Measurements from ENCODE around the gene SEC61B. TPM values are rescaled to one million over a fixed set of nuclear protein-coding genes. Genes with fewer than 3 reads are reported as not detected.

SEC61B gene
- total and polyA plus RNA-seq, 4 experiments from 2014 or later = 101 to 532 (median 248) TPM

- DNase-seq = no peak
- intact Hi-C loops (cut with micrococcal nuclease) = no loop called here
- peaks cover 3% of the 10 kb centered on the region in 2 donors for H3K36me3 Mint-ChIP-seq
- Histone ChIP-seq H3K4me1 (ENCODE audit: insufficient read depth, low read length) (peaks cover 12% of the 10 kb centered on the region), H3K9me3 (ENCODE audit: control insufficient read depth in 1 of 2, low read length in 2 of 2) (no peaks in the 10 kb centered on the region), H3K36me3 (ENCODE audit: insufficient read depth, low read length) (no peaks in the 10 kb centered on the region), H3K4me3 (ENCODE audit: low read length in 2 of 2) (no peak overlapping the region), H3K27ac (ENCODE audit: low read depth, low read length) (no peak overlapping the region), H3K27me3 (ENCODE audit: insufficient read depth, low read length) (no peaks in the 10 kb centered on the region)
- H3K27ac Mint-ChIP-seq = no peak overlapping the region
- peaks cover 6 to 16% (median 10%) of the 10 kb centered on the region in 4 donors for H3K4me1 Mint-ChIP-seq
- no peaks in the 10 kb centered on the region for H3K27me3 Mint-ChIP-seq
- H3K9me3 Mint-ChIP-seq = peaks cover 0 to 2% (median 0%) of the 10 kb centered on the region in 8 donors
- ChIA-PET POLR2A (ENCODE audit: partially characterized antibody) (interaction anchor here (0.7 kb wide), 1 partner anchor 9 kb away, joined by 3 read pairs; no protein-coding TSS in a partner anchor), CTCF (ENCODE audit: partially characterized antibody) (no interaction called here)
- no peak overlapping the region for H3K4me3 Mint-ChIP-seq
Measured at GRCh38 chr9:99249619-99250018, 27.5 kb downstream of the SEC61B start.

- Mint-ChIP-seq H3K4me3 (no peak overlapping the region), H3K36me3 (peaks cover 3% of the 10 kb centered on the region in 2 donors), H3K9me3 (peaks cover 0 to 2% (median 0%) of the 10 kb centered on the region in 8 donors), H3K4me1 (peaks cover 6 to 19% (median 12%) of the 10 kb centered on the region in 4 donors), H3K27me3 (no peaks in the 10 kb centered on the region), H3K27ac (no peak overlapping the region)
- H3K4me1 ChIP-seq (ENCODE audit: insufficient read depth, low read length) = peaks cover 12% of the 10 kb centered on the region
- DNase-seq = no peak
- no peaks in the 10 kb centered on the region for H3K36me3 ChIP-seq (ENCODE audit: insufficient read depth, low read length)
- ChIA-PET CTCF (ENCODE audit: partially characterized antibody) (no interaction called here), POLR2A (ENCODE audit: partially characterized antibody) (no interaction called here)
- no peaks in the 10 kb centered on the region for H3K27me3 ChIP-seq (ENCODE audit: insufficient read depth, low read length)
- H3K9me3 ChIP-seq (ENCODE audit: control insufficient read depth in 1 of 2, low read length in 2 of 2) = no peaks in the 10 kb centered on the region
- H3K27ac ChIP-seq (ENCODE audit: low read depth, low read length) = no peak overlapping the region
- no peak overlapping the region for H3K4me3 ChIP-seq (ENCODE audit: low read length in 2 of 2)
- intact Hi-C loops (cut with micrococcal nuclease) = no loop called here
Measured at GRCh38 chr9:99251157-99251556, 29.1 kb downstream of the SEC61B start.

DNA sequence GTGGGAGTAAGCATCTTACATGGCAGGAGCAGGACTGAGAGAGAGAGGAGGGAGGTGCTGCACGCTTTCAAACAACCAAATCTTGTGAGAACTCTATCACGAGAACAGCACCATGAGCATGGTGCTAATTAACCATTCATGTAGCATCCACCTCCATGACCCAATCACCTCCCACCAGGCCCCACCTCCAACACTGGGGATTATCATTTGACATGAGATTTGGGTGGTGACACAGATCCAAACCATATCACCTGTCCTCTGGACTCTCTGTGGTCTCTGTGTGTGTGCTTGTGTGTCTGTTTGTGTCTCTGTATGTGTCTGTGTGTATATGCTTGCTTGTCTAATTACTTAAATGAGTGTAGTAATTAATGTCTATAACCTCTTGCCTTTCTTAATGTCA lies 31.1 kb downstream of the SEC61B start:
- Histone ChIP-seq H3K27me3 (ENCODE audit: insufficient read depth, low read length) (no peaks in the 10 kb centered on the region), H3K27ac (ENCODE audit: low read depth, low read length) (no peak overlapping the region), H3K4me1 (ENCODE audit: insufficient read depth, low read length) (peaks cover 12% of the 10 kb centered on the region), H3K36me3 (ENCODE audit: insufficient read depth, low read length) (no peaks in the 10 kb centered on the region), H3K4me3 (ENCODE audit: low read length in 2 of 2) (no peak overlapping the region), H3K9me3 (ENCODE audit: control insufficient read depth in 1 of 2, low read length in 2 of 2) (no peaks in the 10 kb centered on the region)
- ChIA-PET POLR2A (ENCODE audit: partially characterized antibody) (no interaction called here), CTCF (ENCODE audit: partially characterized antibody) (no interaction called here)
- Mint-ChIP-seq H3K4me3 (peak overlapping the region in 2 of 8 donors; percentile 41 to 57), H3K27ac (peak overlapping the region in 2 of 7 donors; percentile 47 to 55), H3K4me1 (peaks cover 6 to 19% (median 12%) of the 10 kb centered on the region in 4 donors), H3K9me3 (no peaks in the 10 kb centered on the region), H3K36me3 (no peaks in the 10 kb centered on the region), H3K27me3 (no peaks in the 10 kb centered on the region)
- no peak for DNase-seq
- intact Hi-C loops (cut with micrococcal nuclease) = no loop called here

DNA sequence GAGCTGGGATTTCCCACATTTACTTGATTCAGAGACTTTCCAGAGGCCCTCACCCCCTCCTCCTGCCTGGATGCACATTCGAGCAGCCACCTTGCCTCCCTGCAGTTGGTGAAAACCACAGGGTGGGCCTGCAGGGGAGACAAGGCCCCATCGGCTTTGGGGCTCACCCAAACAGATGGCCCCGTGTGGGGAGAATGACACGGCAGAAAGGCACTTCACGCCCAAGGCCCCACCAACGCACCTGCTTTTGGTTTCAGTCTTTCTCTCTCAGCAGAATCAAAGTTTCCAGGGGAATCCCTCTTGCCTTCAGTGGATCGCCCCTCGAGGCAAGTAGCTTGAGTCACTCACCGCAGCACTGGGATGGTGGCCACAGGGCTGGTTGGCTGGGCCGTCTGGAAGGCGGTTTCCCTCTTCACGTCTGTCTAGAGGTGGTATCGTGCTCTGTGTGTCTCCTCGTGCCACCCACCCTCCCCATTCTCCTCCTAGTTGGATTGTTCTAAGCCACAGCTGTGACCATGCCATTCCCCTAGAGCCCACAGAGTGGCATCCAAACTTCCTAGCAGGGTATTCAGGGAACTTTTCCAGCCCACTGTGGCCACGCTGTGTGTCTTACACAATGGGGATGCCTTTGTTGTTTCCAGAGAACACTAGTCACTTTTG lies 31.8 kb downstream of the SEC61B start:
- POLR2A ChIA-PET (ENCODE audit: partially characterized antibody) = no interaction called here

GRCh38 chr9:99255651-99256050 lies 33.6 kb downstream of the SEC61B start:
- no peaks in the 10 kb centered on the region for H3K27me3 ChIP-seq (ENCODE audit: insufficient read depth, low read length)
- POLR2A ChIA-PET (ENCODE audit: partially characterized antibody) = no interaction called here
- Mint-ChIP-seq H3K27ac (no peak overlapping the region), H3K27me3 (no peaks in the 10 kb centered on the region), H3K4me3 (no peak overlapping the region), H3K4me1 (peaks cover 9 to 25% (median 16%) of the 10 kb centered on the region in 4 donors), H3K9me3 (no peaks in the 10 kb centered on the region), H3K36me3 (no peaks in the 10 kb centered on the region)
- intact Hi-C loops (cut with micrococcal nuclease) = no loop called here
- H3K36me3 ChIP-seq (ENCODE audit: insufficient read depth, low read length) = no peaks in the 10 kb centered on the region
- no peak overlapping the region for H3K4me3 ChIP-seq (ENCODE audit: low read length in 2 of 2)
- peaks cover 26% of the 10 kb centered on the region for H3K4me1 ChIP-seq (ENCODE audit: insufficient read depth, low read length)
- DNase-seq = no peak
- CTCF ChIA-PET (ENCODE audit: partially characterized antibody) = interaction anchor here (1.0 kb wide), 1 partner anchor 10 kb away, joined by 4 read pairs; no protein-coding TSS in a partner anchor
- no peaks in the 10 kb centered on the region for H3K9me3 ChIP-seq (ENCODE audit: control insufficient read depth in 1 of 2, low read length in 2 of 2)
- H3K27ac ChIP-seq (ENCODE audit: low read depth, low read length) = no peak overlapping the region

More for the DNA sequence above, 31.8 kb downstream of the SEC61B start:
- intact Hi-C loops (cut with micrococcal nuclease) = no loop called here
- CTCF ChIA-PET (ENCODE audit: partially characterized antibody) = no interaction called here
- Histone ChIP-seq H3K27me3 (ENCODE audit: insufficient read depth, low read length) (no peaks in the 10 kb centered on the region), H3K4me3 (ENCODE audit: low read length in 2 of 2) (no peak overlapping the region), H3K4me1 (ENCODE audit: insufficient read depth, low read length) (peaks cover 12% of the 10 kb centered on the region), H3K36me3 (ENCODE audit: insufficient read depth, low read length) (no peaks in the 10 kb centered on the region), H3K9me3 (ENCODE audit: control insufficient read depth in 1 of 2, low read length in 2 of 2) (no peaks in the 10 kb centered on the region), H3K27ac (ENCODE audit: low read depth, low read length) (no peak overlapping the region)
- peak overlapping the region; percentile 26 to 78 (median 52) for H3K27ac Mint-ChIP-seq
- H3K9me3 Mint-ChIP-seq = no peaks in the 10 kb centered on the region
- peak overlapping the region in 7 of 8 donors; percentile 28 to 81 (median 63) for H3K4me3 Mint-ChIP-seq
- H3K4me1 Mint-ChIP-seq = peaks cover 6 to 19% (median 12%) of the 10 kb centered on the region in 4 donors
- H3K36me3 Mint-ChIP-seq = no peaks in the 10 kb centered on the region
- DNase-seq = peak; percentile 10 to 70 (median 10)
- H3K27me3 Mint-ChIP-seq = no peaks in the 10 kb centered on the region

GRCh38 chr9:99257723-99258389 lies 35.8 kb downstream of the SEC61B start:
- Histone ChIP-seq H3K9me3 (ENCODE audit: control insufficient read depth in 1 of 2, low read length in 2 of 2) (no peaks in the 10 kb centered on the region), H3K27me3 (ENCODE audit: insufficient read depth, low read length) (no peaks in the 10 kb centered on the region), H3K27ac (ENCODE audit: low read depth, low read length) (no peak overlapping the region), H3K4me1 (ENCODE audit: insufficient read depth, low read length) (peaks cover 26% of the 10 kb centered on the region), H3K36me3 (ENCODE audit: insufficient read depth, low read length) (no peaks in the 10 kb centered on the region), H3K4me3 (ENCODE audit: low read length in 2 of 2) (no peak overlapping the region)
- Mint-ChIP-seq H3K27ac (no peak overlapping the region), H3K9me3 (no peaks in the 10 kb centered on the region), H3K36me3 (no peaks in the 10 kb centered on the region), H3K4me1 (peaks cover 9 to 25% (median 16%) of the 10 kb centered on the region in 4 donors), H3K4me3 (no peak overlapping the region), H3K27me3 (no peaks in the 10 kb centered on the region)
- DNase-seq = no peak
- ChIA-PET POLR2A (ENCODE audit: partially characterized antibody) (interaction anchor here (0.5 kb wide), 1 partner anchor 9 kb away, joined by 3 read pairs; no protein-coding TSS in a partner anchor), CTCF (ENCODE audit: partially characterized antibody) (no interaction called here)
- intact Hi-C loops (cut with micrococcal nuclease) = no loop called here

DNA sequence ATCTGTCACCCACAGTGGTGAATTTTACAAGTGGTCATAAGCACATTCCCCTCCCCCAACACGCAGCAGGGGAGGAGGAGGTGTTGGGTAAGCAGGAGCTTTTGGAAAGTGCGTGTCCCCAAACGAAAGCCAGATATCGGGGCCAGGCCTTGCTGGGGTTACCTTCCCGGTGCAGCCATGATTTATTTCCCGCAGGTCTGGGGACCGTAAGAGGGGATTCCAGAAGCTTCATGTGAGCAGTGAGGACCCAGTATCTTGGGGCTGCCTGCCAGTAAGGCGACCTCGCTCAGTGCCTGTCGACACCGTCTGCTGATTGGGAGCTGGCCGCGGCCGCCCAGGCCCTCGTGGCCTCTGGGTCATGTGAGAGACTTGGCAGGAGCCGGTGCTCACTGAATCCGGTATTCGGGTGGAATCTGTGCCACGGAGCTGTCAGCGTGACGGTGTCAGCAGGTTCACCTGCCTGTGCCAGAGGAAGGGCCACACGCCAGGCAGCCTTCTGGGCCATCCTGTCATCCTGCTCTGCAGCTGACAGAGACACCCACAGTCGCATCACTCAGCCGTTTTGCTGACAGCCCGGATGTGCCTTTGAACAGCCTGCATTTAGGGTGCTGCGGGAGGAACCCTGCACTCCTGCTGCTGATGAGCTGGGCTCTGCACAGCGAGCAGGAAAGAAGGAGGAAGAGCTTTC lies 37.3 kb downstream of the SEC61B start:
- Mint-ChIP-seq H3K4me1 (peaks cover 3 to 13% (median 5%) of the 10 kb centered on the region in 4 donors), H3K9me3 (no peaks in the 10 kb centered on the region), H3K27me3 (no peaks in the 10 kb centered on the region), H3K36me3 (no peaks in the 10 kb centered on the region), H3K27ac (peak overlapping the region; percentile 1 to 93 (median 83)), H3K4me3 (peak overlapping the region in 6 of 8 donors; percentile 2 to 79 (median 55))
- intact Hi-C loops (cut with micrococcal nuclease) = no loop called here
- H3K4me1 ChIP-seq (ENCODE audit: insufficient read depth, low read length) = peaks cover 14% of the 10 kb centered on the region
- no peaks in the 10 kb centered on the region for H3K9me3 ChIP-seq (ENCODE audit: control insufficient read depth in 1 of 2, low read length in 2 of 2)
- H3K36me3 ChIP-seq (ENCODE audit: insufficient read depth, low read length) = no peaks in the 10 kb centered on the region
- ChIA-PET POLR2A (ENCODE audit: partially characterized antibody) (interaction anchor here (1.5 kb wide), 1 partner anchor 38 kb away, joined by 6 read pairs; the partner anchor contains the start of genes ALG2 and SEC61B), CTCF (ENCODE audit: partially characterized antibody) (interaction anchor here (1.3 to 1.5 kb wide), 2 partner anchors 9 to 75 kb away, joined by 4 to 5 read pairs; no protein-coding TSS in a partner anchor)
- no peak overlapping the region for H3K4me3 ChIP-seq (ENCODE audit: low read length in 2 of 2)
- no peak overlapping the region for H3K27ac ChIP-seq (ENCODE audit: low read depth, low read length)
- no peaks in the 10 kb centered on the region for H3K27me3 ChIP-seq (ENCODE audit: insufficient read depth, low read length)
- DNase-seq = peak; percentile 22 to 58 (median 32)

Measured in CD4-positive, alpha-beta memory T cell (primary cell).